HCT116 (cell line): ENCODE data around the gene TULP3. TPM values are rescaled to one million over a fixed set of nuclear protein-coding genes. Genes with fewer than 3 reads are reported as not detected.
A peak's percentile ranks its signal among the peaks of the same experiment; 100 is the strongest.

Experiments used
- ATAC-seq: fragments of 200-7000 bp; cut with Tn5 transposase; 2 replicates; pipeline ENCODE4 v1.9.1; 2020; ENCODE audit warnings: mild to moderate bottlenecking, moderate library complexity
- BruUV-seq: library from RNA; stranded (reverse); fragments of 400-500 nt; replicated peaks from 2 replicates; lab custom pipeline; 2021; lab: Mats Ljungman, UMichigan
- CTCF ChIA-PET: fragments of 300-600 bp; sonication (Branson Sonifier 250); formaldehyde crosslinking; loops from one replicate; lab custom pipeline; 2021; ENCODE audit warnings: antibody characterized with exemption; lab: Charles Lee
- POLR2A ChIA-PET: fragments of 300-600, 350-600 bp; sonication (Branson Sonifier 250); formaldehyde crosslinking; loops from one replicate; lab custom pipeline; 2021; ENCODE audit warnings: antibody characterized with exemption; lab: Charles Lee
- RAD21 ChIA-PET, 2 experiments: fragments of 300-600 bp; sonication (Branson Sonifier 250); formaldehyde crosslinking; loops; one replicate each; lab custom pipeline; 2023; ENCODE audit warnings: low total read pairs in 2 of 2; ENCODE audit not compliant: uncharacterized antibody in 2 of 2, unreplicated experiment in 2 of 2, low non-redundant PET in 1 of 2; lab: Charles Lee
- DNase-seq: peaks from one replicate; pipeline ENCODE4 v3.0.0-alpha.2; 2010; ENCODE audit warnings: low read depth, low spot score
- H2AFZ ChIP-seq: fragments of 200-600 bp; shearing (Covaris generic), sonication (generic); 2 replicates; pipeline ENCODE4 v1.6.1; 2017; ENCODE audit warnings: low read depth, mixed run types, mixed read lengths, antibody characterized with exemption, low read length; ENCODE audit not compliant: poor library complexity, severe bottlenecking
- H3K27ac ChIP-seq: 2 replicates; pipeline ENCODE4 v1.5.1; 2012; ENCODE audit warnings: low read depth, low read length
- H3K27me3 ChIP-seq: fragments of 200-600 bp; sonication (generic); 2 replicates; pipeline ENCODE4 v1.6.1; 2016; ENCODE audit warnings: mixed run types, low read length, mixed read lengths; ENCODE audit not compliant: insufficient read depth
- H3K36me3 ChIP-seq, 2 experiments: fragments of 200-500 bp in 1 of 2; fragments of 200-600 bp in 1 of 2; sonication (Bioruptor generic) in 1 of 2; sonication (generic) in 1 of 2; 2 replicates each; pipeline versions ENCODE4 v1.5.1 to v1.6.1; 2014 to 2016; ENCODE audit warnings: low read length in 2 of 2, inconsistent platforms in 1 of 2, mixed read lengths in 1 of 2, mixed run types in 1 of 2; ENCODE audit not compliant: insufficient read depth in 2 of 2, control insufficient read depth in 1 of 2
- H3K4me1 ChIP-seq, 2 experiments: fragments of 200-600 bp in 1 of 2; sonication (generic) in 1 of 2; 2 replicates each; pipeline versions ENCODE4 v1.5.1 to v1.6.1; 2012 to 2017; ENCODE audit warnings: low read length in 2 of 2, inconsistent platforms in 1 of 2, mild to moderate bottlenecking in 1 of 2, mixed read lengths in 1 of 2, mixed run types in 1 of 2, moderate library complexity in 1 of 2; ENCODE audit not compliant: insufficient read depth in 2 of 2, control insufficient read depth in 1 of 2
- H3K4me2 ChIP-seq: fragments of 200-600 bp; sonication (generic); 2 replicates; pipeline ENCODE4 v1.6.1; 2017; ENCODE audit warnings: mixed run types, low read length, mixed read lengths
- H3K4me3 ChIP-seq, 2 experiments: fragments of 200-600 bp in 1 of 2; sonication (generic) in 1 of 2; replicated peaks in 1 of 2; 2 replicates each; pipeline ENCODE4 v1.5.1; 2011 to 2016; ENCODE audit warnings: low read length in 2 of 2, control low read depth in 1 of 2, low read depth in 1 of 2, mild to moderate bottlenecking in 1 of 2, mixed read lengths in 1 of 2, mixed run types in 1 of 2
- H3K79me2 ChIP-seq: fragments of 200-600 bp; sonication (generic); 2 replicates; pipeline ENCODE4 v1.6.1; 2017; ENCODE audit warnings: mild to moderate bottlenecking, mixed run types, low read length, moderate library complexity, mixed read lengths; ENCODE audit not compliant: insufficient read depth
- H3K9ac ChIP-seq: fragments of 200-600 bp; sonication (generic); 2 replicates; pipeline ENCODE4 v1.6.1; 2016; ENCODE audit warnings: low read length, mixed read lengths
- H3K9me2 ChIP-seq: fragments of 200-600 bp; sonication (generic), shearing (Covaris generic); 2 replicates; pipeline ENCODE4 v1.6.1; 2017; ENCODE audit warnings: mixed run types, mild to moderate bottlenecking, moderate library complexity; ENCODE audit not compliant: insufficient read depth
- H3K9me3 ChIP-seq, 2 experiments: fragments of 200-500 bp in 1 of 2; fragments of 200-600 bp in 1 of 2; sonication (Bioruptor generic) in 1 of 2; sonication (generic) in 1 of 2; 2 replicates each; pipeline ENCODE4 v1.6.1; 2014 to 2017; ENCODE audit warnings: low read length in 2 of 2, mixed read lengths in 2 of 2, inconsistent platforms in 1 of 2, low read depth in 1 of 2, mild to moderate bottlenecking in 1 of 2, mixed run types in 1 of 2, moderate library complexity in 1 of 2; ENCODE audit not compliant: control insufficient read depth in 1 of 2, insufficient read depth in 1 of 2
- H4K20me1 ChIP-seq: fragments of 200-600 bp; sonication (generic), shearing (Covaris generic); 2 replicates; pipeline ENCODE4 v1.6.1; 2017; ENCODE audit warnings: mixed run types, mild to moderate bottlenecking, moderate library complexity; ENCODE audit not compliant: insufficient read depth
- CBX3 ChIP-seq: IDR thresholded peaks from 2 replicates; pipeline ENCODE4 v1.6.1; 2012; ENCODE audit warnings: low read depth
- EGR1 ChIP-seq: IDR thresholded peaks from 2 replicates; pipeline ENCODE4 v1.6.1; 2012; ENCODE audit warnings: low read depth
- FOSL1 ChIP-seq: IDR thresholded peaks from 2 replicates; pipeline ENCODE4 v1.6.1; 2012; ENCODE audit warnings: low read depth
- JUND ChIP-seq: IDR thresholded peaks from 2 replicates; pipeline ENCODE4 v1.6.1; 2012
- RAD21 ChIP-seq: IDR thresholded peaks from 2 replicates; pipeline ENCODE4 v1.6.1; 2012; ENCODE audit warnings: low read depth, mild to moderate bottlenecking
- SIN3A ChIP-seq: IDR thresholded peaks from 2 replicates; pipeline ENCODE4 v1.6.1; 2012; ENCODE audit warnings: low read depth
- YY1 ChIP-seq: IDR thresholded peaks from 2 replicates; pipeline ENCODE4 v1.6.1; 2011; ENCODE audit warnings: low read length, low read depth, moderate library complexity, mild to moderate bottlenecking; ENCODE audit not compliant: insufficient replicate concordance; ENCODE audit errors: extremely low read depth
- ZFX ChIP-seq: fragments of 450-650 bp; IDR thresholded peaks from 2 replicates; pipeline ENCODE4 v1.6.1; 2017
- intact Hi-C: fragments of 100-400 bp; cut with micrococcal nuclease; formaldehyde crosslinking; loops from 2 replicates; pipeline ENCODE4 v1.10.0; 2022
- total RNA-seq: library from RNA; stranded (reverse); gene quantifications from one replicate; pipeline ENCODE4 v1.2.1, GENCODE V29; 2021; ENCODE audit not compliant: unreplicated experiment
- TF ChIP-seq, protein P1 (sequence below): IDR thresholded peaks from 2 replicates; pipeline ENCODE4 v1.6.1; 2011; ENCODE audit warnings: mild to moderate bottlenecking, low read length, moderate library complexity; ENCODE audit not compliant: insufficient replicate concordance; ENCODE audit errors: extremely low read depth
- TF ChIP-seq, protein P2 (sequence below): IDR thresholded peaks from 2 replicates; pipeline ENCODE4 v1.6.1; 2012; ENCODE audit warnings: low read depth

Gene TULP3
- total RNA-seq, 1 experiment from 2014 or later = 21.3 TPM

DNA sequence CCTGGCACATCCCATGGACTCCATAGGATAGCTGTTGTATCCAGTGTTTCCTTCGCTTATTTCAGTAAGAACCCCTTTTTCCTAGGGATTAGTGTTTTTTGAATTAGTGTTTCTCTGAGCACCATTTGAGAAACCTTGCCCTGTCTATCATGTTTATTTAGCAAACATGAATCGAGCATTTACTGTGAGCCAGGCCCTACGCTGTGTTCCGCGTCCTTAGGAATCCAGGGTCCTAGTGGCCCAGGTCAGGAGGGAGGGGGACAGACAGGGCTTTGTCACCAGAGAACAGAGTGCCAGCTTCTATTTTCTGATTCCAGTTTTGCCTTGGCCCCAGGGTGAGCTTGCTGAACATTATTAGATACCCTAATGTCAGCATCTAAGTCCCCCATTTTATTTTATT is 71.0 kb downstream of the TULP3 start:
- DNase-seq (no peak), ATAC-seq (no peak)
- intact Hi-C loops = no loop called here
- POLR2A ChIA-PET = interaction anchor here (0.7 kb wide), 1 partner anchor 17 kb away, joined by 4 read pairs; no protein-coding TSS in a partner anchor
- Histone ChIP-seq H3K27me3 (no peaks in the 10 kb centered on the region), H3K79me2 (peaks cover 64% of the 10 kb centered on the region), H4K20me1 (no peaks in the 10 kb centered on the region), H3K36me3 (0 out of 4 replicates have a peak, but pooled peaks cover 0 to 3% of the 10 kb centered on the region in 2 experiments), H2AFZ (no peak overlapping the region), H3K9me2 (no peaks in the 10 kb centered on the region), H3K9me3 (no peaks in the 10 kb centered on the region), H3K9ac (no peak overlapping the region), H3K4me2 (peak overlapping the region; percentile 98; the same call in 1 of the 2 replicates), H3K4me3 (no peak overlapping the region), H3K4me1 (peaks cover 24 to 32% of the 10 kb centered on the region in 2 experiments), H3K27ac (no peak overlapping the region)
- TF ChIP-seq JUND = no peak
- no peak for TF ChIP-seq YY1
- TF ChIP-seq RAD21 = no peak
- TF ChIP-seq ZFX = no peak
- TF ChIP-seq FOSL1 = no peak
- no peak for TF ChIP-seq SIN3A
- TF ChIP-seq CBX3 = no peak
- RAD21 ChIA-PET = no interaction called here
- no TSS peak for BruUV-seq
- CTCF ChIA-PET = no interaction called here

DNA sequence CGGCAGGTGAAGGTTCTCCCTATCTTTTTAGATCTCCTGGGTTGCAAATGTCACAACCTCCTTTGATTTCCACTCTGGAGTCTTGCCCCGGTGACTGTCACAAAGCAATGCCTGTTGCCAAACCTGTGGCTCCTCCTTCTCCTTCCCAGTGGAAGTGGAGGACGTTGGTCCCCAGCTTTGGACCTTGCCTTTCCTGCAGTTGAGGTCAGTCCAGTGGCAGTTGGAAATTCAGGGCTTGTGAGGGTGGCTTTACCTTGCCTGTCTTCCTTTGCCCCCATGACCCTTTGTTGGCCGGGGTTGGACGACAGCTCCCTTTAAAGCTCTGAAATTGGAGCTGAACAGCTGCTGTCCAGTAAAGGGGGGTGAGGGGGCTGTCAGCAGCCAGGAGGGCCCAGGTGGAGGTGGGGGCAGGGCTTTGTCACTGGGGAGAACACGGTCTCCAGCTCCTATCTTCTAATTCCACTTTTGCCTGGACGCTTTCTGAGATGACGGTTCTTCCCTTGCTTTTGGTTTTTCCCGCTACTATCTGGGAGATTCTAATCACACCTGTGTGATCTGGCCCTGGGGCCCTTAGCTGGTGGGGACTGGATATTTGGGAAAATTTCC is 72.6 kb downstream of the TULP3 start:
- Histone ChIP-seq H3K9ac (no peak overlapping the region), H3K36me3 (0 out of 4 replicates have a peak, but pooled peaks cover 0 to 3% of the 10 kb centered on the region in 2 experiments), H2AFZ (no peak overlapping the region), H3K4me3 (no peak overlapping the region), H3K4me1 (peaks cover 12 to 24% of the 10 kb centered on the region in 2 experiments), H3K27me3 (no peaks in the 10 kb centered on the region), H3K9me2 (no peaks in the 10 kb centered on the region), H3K27ac (no peak overlapping the region), H3K9me3 (no peaks in the 10 kb centered on the region), H3K79me2 (peaks cover 78% of the 10 kb centered on the region), H3K4me2 (no peak overlapping the region), H4K20me1 (no peaks in the 10 kb centered on the region)
- ATAC-seq (no peak), DNase-seq (no peak)
- CTCF ChIA-PET = no interaction called here
- TF ChIP-seq YY1 (no peak), FOSL1 (no peak), EGR1 (no peak), ZFX (no peak), JUND (no peak)
- TF ChIP-seq, protein P1, sequence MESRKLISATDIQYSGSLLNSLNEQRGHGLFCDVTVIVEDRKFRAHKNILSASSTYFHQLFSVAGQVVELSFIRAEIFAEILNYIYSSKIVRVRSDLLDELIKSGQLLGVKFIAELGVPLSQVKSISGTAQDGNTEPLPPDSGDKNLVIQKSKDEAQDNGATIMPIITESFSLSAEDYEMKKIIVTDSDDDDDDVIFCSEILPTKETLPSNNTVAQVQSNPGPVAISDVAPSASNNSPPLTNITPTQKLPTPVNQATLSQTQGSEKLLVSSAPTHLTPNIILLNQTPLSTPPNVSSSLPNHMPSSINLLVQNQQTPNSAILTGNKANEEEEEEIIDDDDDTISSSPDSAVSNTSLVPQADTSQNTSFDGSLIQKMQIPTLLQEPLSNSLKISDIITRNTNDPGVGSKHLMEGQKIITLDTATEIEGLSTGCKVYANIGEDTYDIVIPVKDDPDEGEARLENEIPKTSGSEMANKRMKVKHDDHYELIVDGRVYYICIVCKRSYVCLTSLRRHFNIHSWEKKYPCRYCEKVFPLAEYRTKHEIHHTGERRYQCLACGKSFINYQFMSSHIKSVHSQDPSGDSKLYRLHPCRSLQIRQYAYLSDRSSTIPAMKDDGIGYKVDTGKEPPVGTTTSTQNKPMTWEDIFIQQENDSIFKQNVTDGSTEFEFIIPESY = no peak
- TF ChIP-seq, protein P2, sequence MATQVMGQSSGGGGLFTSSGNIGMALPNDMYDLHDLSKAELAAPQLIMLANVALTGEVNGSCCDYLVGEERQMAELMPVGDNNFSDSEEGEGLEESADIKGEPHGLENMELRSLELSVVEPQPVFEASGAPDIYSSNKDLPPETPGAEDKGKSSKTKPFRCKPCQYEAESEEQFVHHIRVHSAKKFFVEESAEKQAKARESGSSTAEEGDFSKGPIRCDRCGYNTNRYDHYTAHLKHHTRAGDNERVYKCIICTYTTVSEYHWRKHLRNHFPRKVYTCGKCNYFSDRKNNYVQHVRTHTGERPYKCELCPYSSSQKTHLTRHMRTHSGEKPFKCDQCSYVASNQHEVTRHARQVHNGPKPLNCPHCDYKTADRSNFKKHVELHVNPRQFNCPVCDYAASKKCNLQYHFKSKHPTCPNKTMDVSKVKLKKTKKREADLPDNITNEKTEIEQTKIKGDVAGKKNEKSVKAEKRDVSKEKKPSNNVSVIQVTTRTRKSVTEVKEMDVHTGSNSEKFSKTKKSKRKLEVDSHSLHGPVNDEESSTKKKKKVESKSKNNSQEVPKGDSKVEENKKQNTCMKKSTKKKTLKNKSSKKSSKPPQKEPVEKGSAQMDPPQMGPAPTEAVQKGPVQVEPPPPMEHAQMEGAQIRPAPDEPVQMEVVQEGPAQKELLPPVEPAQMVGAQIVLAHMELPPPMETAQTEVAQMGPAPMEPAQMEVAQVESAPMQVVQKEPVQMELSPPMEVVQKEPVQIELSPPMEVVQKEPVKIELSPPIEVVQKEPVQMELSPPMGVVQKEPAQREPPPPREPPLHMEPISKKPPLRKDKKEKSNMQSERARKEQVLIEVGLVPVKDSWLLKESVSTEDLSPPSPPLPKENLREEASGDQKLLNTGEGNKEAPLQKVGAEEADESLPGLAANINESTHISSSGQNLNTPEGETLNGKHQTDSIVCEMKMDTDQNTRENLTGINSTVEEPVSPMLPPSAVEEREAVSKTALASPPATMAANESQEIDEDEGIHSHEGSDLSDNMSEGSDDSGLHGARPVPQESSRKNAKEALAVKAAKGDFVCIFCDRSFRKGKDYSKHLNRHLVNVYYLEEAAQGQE = no peak
- intact Hi-C loops = no loop called here
- POLR2A ChIA-PET = no interaction called here
- RAD21 ChIA-PET = no interaction called here
- BruUV-seq = no TSS peak
